Glutamatergic neuron (in vitro differentiated cells): ENCODE results near the gene RPS19BP1. TPM values are rescaled to one million over a fixed set of nuclear protein-coding genes. Genes with fewer than 3 reads are reported as not detected.

Source experiments
- DNase-seq: peaks from one replicate; pipeline ENCODE4 v3.0.0; 2022
- H3K27ac Mint-ChIP-seq: one replicate; pipeline ENCODE4 v1.8.0; 2020; ENCODE audit warnings: mild to moderate bottlenecking, mixed read lengths, inconsistent platforms; ENCODE audit not compliant: unreplicated experiment
- H3K27me3 Mint-ChIP-seq: one replicate; pipeline ENCODE4 v1.8.0; 2020; ENCODE audit warnings: mild to moderate bottlenecking, moderate library complexity, mixed read lengths, inconsistent platforms; ENCODE audit not compliant: unreplicated experiment
- H3K36me3 Mint-ChIP-seq: one replicate; pipeline ENCODE4 v1.8.0; 2020; ENCODE audit warnings: mild to moderate bottlenecking, mixed read lengths, inconsistent platforms; ENCODE audit not compliant: unreplicated experiment
- H3K4me1 Mint-ChIP-seq: one replicate; pipeline ENCODE4 v1.8.0; 2020; ENCODE audit warnings: mild to moderate bottlenecking, low read depth, mixed read lengths, inconsistent platforms; ENCODE audit not compliant: unreplicated experiment
- H3K4me3 Mint-ChIP-seq: one replicate; pipeline ENCODE4 v1.8.0; 2020; ENCODE audit warnings: mild to moderate bottlenecking, mixed read lengths, inconsistent platforms; ENCODE audit not compliant: unreplicated experiment
- H3K9me3 Mint-ChIP-seq: one replicate; pipeline ENCODE4 v1.8.0; 2020; ENCODE audit warnings: mild to moderate bottlenecking, moderate library complexity, mixed read lengths, inconsistent platforms; ENCODE audit not compliant: unreplicated experiment
- total RNA-seq: library from RNA; stranded (reverse); fragmentation: NEBNext Ultra II Directional; extraction: Animal tissue kit (Norgen Biotek cat#: 25700); gene quantifications from one replicate; pipeline ENCODE4 v1.2.1, GENCODE V29; 2021; ENCODE audit not compliant: unreplicated experiment
- TF ChIP-seq, protein P1 (sequence below): fragments of 200-600 bp; sonication (generic); IDR thresholded peaks from one replicate; pipeline ENCODE4 v1.5.0; 2021; ENCODE audit not compliant: partially characterized antibody, unreplicated experiment

RPS19BP1 gene
- total RNA-seq, 1 donor from 2014 or later, result 59.6 TPM

DNA sequence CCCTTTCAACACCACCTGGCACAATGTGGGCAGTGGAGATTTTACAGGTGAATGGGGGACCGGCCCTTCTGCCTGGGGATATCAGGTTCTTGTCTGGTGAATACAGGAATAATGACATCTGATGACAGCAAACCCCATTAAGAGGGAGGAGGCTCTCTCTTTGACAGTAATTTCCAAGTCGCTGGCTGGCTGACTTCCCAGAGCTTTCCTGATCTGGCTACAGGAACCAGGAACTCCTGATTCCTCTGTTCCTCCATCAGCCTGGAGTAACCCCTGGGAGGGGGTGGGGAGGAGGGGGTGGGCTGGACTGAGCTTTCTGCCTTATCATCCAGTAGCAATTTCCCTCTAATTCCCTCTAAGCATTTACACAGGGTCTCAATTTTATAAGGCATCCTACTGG, 34.2 kb downstream of the RPS19BP1 start:
- TF ChIP-seq, protein P1, sequence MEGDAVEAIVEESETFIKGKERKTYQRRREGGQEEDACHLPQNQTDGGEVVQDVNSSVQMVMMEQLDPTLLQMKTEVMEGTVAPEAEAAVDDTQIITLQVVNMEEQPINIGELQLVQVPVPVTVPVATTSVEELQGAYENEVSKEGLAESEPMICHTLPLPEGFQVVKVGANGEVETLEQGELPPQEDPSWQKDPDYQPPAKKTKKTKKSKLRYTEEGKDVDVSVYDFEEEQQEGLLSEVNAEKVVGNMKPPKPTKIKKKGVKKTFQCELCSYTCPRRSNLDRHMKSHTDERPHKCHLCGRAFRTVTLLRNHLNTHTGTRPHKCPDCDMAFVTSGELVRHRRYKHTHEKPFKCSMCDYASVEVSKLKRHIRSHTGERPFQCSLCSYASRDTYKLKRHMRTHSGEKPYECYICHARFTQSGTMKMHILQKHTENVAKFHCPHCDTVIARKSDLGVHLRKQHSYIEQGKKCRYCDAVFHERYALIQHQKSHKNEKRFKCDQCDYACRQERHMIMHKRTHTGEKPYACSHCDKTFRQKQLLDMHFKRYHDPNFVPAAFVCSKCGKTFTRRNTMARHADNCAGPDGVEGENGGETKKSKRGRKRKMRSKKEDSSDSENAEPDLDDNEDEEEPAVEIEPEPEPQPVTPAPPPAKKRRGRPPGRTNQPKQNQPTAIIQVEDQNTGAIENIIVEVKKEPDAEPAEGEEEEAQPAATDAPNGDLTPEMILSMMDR, result no peak

DNA sequence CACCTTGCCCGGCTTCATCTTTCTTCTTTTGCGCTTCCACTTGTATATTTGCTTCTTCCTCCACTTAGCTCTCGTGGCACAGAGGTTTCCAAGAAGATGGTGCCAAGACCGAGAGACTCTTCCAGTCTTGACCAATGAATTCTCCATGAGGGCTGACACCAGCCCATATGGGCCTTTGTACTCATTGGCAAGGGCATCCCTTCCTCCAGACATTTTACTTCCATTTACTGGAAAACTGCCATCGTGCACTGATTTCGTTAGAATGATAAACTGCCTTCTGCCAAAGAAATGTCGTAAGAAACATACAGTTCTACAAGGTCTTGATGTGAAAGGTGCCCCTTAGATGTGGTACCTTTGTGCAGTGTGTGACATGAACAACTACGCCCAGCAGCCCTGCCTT, 35.1 kb downstream of the RPS19BP1 start:
- Mint-ChIP-seq H3K27me3 (peaks cover 7% of the 10 kb centered on the region), H3K4me1 (peaks cover 3% of the 10 kb centered on the region), H3K9me3 (peaks cover 11% of the 10 kb centered on the region), H3K36me3 (no peaks in the 10 kb centered on the region), H3K4me3 (no peak overlapping the region), H3K27ac (no peak overlapping the region)
- no peak for DNase-seq
- TF ChIP-seq, protein P1, result no peak

More for the DNA sequence above, 34.2 kb downstream of the RPS19BP1 start:
- Mint-ChIP-seq H3K4me3 (no peak overlapping the region), H3K27ac (no peak overlapping the region), H3K36me3 (no peaks in the 10 kb centered on the region), H3K9me3 (peaks cover 11% of the 10 kb centered on the region), H3K27me3 (peaks cover 7% of the 10 kb centered on the region), H3K4me1 (peaks cover 3% of the 10 kb centered on the region)
- no peak for DNase-seq

DNA sequence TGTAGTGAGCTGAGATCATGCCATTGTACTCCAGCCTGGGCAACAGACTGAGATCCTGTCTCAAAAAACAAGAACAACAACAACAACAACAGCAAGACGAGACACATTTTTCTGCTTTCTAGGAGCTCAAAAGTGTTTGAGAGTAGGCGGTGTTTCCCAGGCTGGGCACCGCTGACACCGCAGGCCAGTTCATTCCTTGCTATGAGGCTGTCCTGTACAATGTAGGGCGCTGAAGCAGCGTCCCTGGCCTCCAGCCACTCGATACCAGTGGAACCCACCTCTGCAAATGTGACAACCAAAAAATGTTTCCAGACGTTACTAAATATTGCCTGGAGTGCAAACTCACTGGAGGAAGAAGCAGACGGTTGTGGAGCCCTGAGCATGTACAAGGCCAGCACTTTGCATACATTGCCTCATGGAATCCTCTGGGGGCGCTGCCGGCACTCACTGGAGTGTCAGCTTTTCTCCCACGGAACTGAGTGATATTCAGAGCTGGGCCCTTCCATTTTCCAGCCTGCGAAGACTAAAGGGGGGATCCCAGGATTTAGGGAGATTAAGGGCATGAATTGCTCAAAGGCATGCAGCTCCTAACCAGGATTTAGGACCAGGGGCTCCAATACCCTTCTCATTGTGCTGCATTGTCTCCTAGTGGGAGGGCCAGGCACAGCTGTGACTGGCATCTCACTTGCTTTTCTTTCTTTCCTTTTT, 36.3 kb downstream of the RPS19BP1 start:
- Mint-ChIP-seq H3K9me3 (peaks cover 9% of the 10 kb centered on the region), H3K4me3 (no peak overlapping the region), H3K27me3 (peaks cover 7% of the 10 kb centered on the region)

DNA sequence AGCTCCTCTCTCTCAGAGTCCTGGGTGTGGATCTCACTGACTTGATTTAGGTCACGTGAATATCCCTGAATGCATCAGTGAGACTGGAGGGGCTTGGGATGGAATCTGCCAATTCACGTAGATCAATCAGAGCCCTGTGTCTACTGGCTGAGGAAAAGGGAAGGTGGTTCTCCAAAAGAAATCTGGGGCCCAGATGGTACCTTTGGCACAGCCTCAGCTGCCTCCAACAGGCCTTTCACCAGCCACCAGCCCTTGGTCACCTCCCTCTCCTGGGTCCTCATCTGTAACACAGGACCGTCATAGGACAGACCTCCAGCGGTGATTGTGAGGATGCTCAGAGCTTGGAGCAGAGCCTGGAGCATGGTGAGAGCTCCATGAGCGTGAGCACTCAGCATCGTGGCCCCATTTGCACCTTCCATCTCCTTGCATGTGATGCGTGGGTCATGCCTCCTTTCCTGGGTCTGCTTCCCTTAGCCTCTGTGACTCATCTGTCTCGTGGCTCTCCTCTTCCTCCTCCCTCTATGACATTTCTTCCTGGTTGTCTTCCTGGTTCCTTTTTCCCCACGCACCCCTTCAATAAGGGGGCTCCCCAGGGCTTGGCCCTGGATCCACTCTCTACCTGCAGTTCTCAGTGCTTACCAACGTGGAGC, 38.0 kb downstream of the RPS19BP1 start:
- Mint-ChIP-seq H3K4me3 (no peak overlapping the region), H3K36me3 (no peaks in the 10 kb centered on the region), H3K4me1 (peaks cover 5% of the 10 kb centered on the region), H3K27ac (no peak overlapping the region), H3K27me3 (peaks cover 10% of the 10 kb centered on the region), H3K9me3 (peaks cover 7% of the 10 kb centered on the region)
- TF ChIP-seq, protein P1, result no peak
- no peak for DNase-seq

More for the DNA sequence above, 36.3 kb downstream of the RPS19BP1 start:
- Mint-ChIP-seq H3K36me3 (no peaks in the 10 kb centered on the region), H3K27ac (peak overlapping the region; percentile 17), H3K4me1 (no peaks in the 10 kb centered on the region)
- TF ChIP-seq, protein P1, result peak; percentile 82
- peak; percentile 85 for DNase-seq

DNA sequence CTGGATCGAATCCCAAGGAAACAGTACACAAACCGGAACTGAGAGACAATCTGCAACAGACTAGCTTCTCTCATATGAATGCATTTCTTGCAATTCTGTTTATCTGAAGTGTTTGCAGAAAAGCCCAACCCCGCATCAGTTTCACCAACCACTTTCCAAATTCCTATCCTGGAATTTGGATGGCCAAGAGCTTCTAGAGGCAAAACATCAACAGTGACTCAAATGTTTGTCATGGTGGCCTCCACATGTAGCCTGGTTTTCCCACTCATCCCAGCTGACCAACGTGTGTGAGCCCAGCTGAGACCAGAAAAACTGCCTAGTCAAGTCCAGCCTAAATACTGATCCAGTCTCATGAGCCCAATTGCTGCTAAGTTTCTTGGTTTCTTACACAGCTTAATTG, 38.8 kb downstream of the RPS19BP1 start:
- no peak overlapping the region for H3K4me3 Mint-ChIP-seq
- H3K27ac Mint-ChIP-seq, result peak overlapping the region; percentile 70
- no peaks in the 10 kb centered on the region for H3K36me3 Mint-ChIP-seq
- H3K27me3 Mint-ChIP-seq, result peaks cover 6% of the 10 kb centered on the region
- H3K9me3 Mint-ChIP-seq, result peaks cover 7% of the 10 kb centered on the region
- peaks cover 6% of the 10 kb centered on the region for H3K4me1 Mint-ChIP-seq
- TF ChIP-seq, protein P1, result no peak
- DNase-seq, result no peak
